HEK293 (cell line): ENCODE data around the gene POFUT2.

ENCODE experiments used
- CTCF ChIP-seq: fragments of 450-650 bp; formaldehyde crosslinking; IDR thresholded peaks from 2 replicates; pipeline ENCODE4 v1.5.1; 2016; ENCODE audit warnings: missing biosample characterization, missing genetic modification characterization
- PRDM10 ChIP-seq: fragments of 450-650 bp; formaldehyde crosslinking; IDR thresholded peaks from 2 replicates; pipeline ENCODE4 v1.5.1; 2016; ENCODE audit warnings: missing biosample characterization, missing genetic modification characterization
- REST ChIP-seq: fragments of 450-650 bp; formaldehyde crosslinking; IDR thresholded peaks from 2 replicates; pipeline ENCODE4 v1.5.1; 2016; ENCODE audit warnings: missing biosample characterization, missing genetic modification characterization
- ZNF10 ChIP-seq: fragments of 450-650 bp; formaldehyde crosslinking; IDR thresholded peaks from 2 replicates; pipeline ENCODE4 v1.5.1; 2017; ENCODE audit warnings: missing biosample characterization, missing genetic modification characterization
- ZNF175 ChIP-seq: fragments of 450-650 bp; formaldehyde crosslinking; IDR thresholded peaks from 2 replicates; pipeline ENCODE4 v1.5.1; 2016; ENCODE audit warnings: missing biosample characterization, missing genetic modification characterization
- ZNF274 ChIP-seq, 2 experiments: fragments of 200-500 bp in 1 of 2; fragments of 450-650 bp in 1 of 2; sonication (Bioruptor generic) in 1 of 2; formaldehyde crosslinking in 1 of 2; IDR thresholded peaks; 2 replicates each; pipeline versions ENCODE4 v1.5.1 to v1.6.1; 2014 to 2016; ENCODE audit warnings: borderline replicate concordance in 1 of 2, inconsistent platforms in 1 of 2, low read length in 1 of 2, missing biosample characterization in 1 of 2, missing genetic modification characterization in 1 of 2
- ZNF350 ChIP-seq: fragments of 450-650 bp; formaldehyde crosslinking; IDR thresholded peaks from 2 replicates; pipeline ENCODE4 v1.5.0; 2017; ENCODE audit warnings: missing biosample characterization, mild to moderate bottlenecking, missing genetic modification characterization
- ZNF704 ChIP-seq: fragments of 450-650 bp; formaldehyde crosslinking; IDR thresholded peaks from 2 replicates; pipeline ENCODE4 v1.5.1; 2016; ENCODE audit warnings: missing biosample characterization, missing genetic modification characterization
- TF ChIP-seq, protein P1 (sequence below): fragments of 450-650 bp; formaldehyde crosslinking; IDR thresholded peaks from 2 replicates; pipeline ENCODE4 v1.5.1; 2016; ENCODE audit warnings: missing biosample characterization, missing genetic modification characterization, low read depth

DNA sequence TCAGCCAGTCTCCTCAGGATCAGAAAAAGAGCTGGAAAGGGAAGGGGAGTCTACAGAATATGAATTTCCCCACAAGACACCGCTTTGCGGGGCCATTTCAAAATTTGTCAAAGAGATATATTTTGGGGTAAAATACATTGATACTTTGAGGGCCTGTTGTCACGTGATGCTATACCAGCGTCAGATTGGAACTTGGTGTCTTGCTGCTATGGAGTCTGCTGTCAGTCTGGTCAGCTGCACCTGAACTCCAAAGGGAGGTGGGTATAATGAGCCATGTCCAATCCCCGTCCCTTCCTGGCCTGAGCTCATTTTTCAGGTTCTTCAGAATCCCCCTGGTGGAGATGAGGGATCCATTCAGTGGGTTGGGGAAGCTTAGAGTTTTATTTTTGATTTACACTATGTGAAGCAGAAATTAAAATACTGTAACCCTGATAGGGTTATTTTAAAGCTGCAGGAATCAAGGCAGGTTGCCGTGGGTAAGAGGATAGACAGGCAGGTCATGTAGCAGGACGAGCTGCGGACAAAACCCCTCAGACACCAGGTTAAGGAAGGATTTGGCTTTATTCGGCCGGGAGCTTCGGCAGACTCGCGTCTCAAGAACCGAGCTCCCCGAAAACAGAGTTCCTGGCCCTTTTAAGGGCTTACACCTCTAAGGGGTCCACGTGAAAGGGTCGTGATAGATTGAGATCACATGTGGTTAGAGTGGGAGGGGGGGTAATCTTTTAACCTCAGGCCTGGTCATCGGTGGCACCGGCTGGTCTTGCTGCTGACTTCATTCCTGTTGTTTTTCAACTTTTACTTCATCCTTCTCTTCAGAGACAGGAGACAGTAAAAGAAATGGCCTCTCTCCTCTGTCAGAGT is 2.2 kb upstream of the POFUT2 start:
- TF ChIP-seq, protein P1, sequence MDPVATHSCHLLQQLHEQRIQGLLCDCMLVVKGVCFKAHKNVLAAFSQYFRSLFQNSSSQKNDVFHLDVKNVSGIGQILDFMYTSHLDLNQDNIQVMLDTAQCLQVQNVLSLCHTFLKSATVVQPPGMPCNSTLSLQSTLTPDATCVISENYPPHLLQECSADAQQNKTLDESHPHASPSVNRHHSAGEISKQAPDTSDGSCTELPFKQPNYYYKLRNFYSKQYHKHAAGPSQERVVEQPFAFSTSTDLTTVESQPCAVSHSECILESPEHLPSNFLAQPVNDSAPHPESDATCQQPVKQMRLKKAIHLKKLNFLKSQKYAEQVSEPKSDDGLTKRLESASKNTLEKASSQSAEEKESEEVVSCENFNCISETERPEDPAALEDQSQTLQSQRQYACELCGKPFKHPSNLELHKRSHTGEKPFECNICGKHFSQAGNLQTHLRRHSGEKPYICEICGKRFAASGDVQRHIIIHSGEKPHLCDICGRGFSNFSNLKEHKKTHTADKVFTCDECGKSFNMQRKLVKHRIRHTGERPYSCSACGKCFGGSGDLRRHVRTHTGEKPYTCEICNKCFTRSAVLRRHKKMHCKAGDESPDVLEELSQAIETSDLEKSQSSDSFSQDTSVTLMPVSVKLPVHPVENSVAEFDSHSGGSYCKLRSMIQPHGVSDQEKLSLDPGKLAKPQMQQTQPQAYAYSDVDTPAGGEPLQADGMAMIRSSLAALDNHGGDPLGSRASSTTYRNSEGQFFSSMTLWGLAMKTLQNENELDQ: no peak
- TF ChIP-seq CTCF (no peak), REST (no peak), PRDM10 (tag by site-specific recombination) (no peak), ZNF350 (tag by site-specific recombination) (no peak), ZNF175 (tag by site-specific recombination) (no peak), ZNF704 (tag by site-specific recombination) (no peak), ZNF10 (no peak), ZNF274 (IDR thresholded peaks at IDR 0.05; ENCODE audit: low read length) (no peak), ZNF274 (tag by site-specific recombination; IDR thresholded peaks at IDR 0.05; ENCODE audit: borderline replicate concordance) (no peak)
